CD14-positive monocyte (primary cell): ENCODE results near the gene MPP2. TPM values are rescaled to one million over a fixed set of nuclear protein-coding genes. Genes with fewer than 3 reads are reported as not detected.

ENCODE experiments used
- DNase-seq, 3 donors: peaks; one replicate each; pipeline ENCODE4 v3.0.0-alpha.2; 2011 to 2022
- H2AFZ ChIP-seq: 2 replicates; pipeline ENCODE4 v1.6.0; 2012; ENCODE audit warnings: mild to moderate bottlenecking, low read depth, low read length, inconsistent platforms; ENCODE audit not compliant: insufficient read depth, poor library complexity, severe bottlenecking
- H3K27ac ChIP-seq, 2 donors: 1 replicate in 1 of 2; 2 replicates in 1 of 2; pipeline ENCODE4 v1.5.1; 2012 to 2013; ENCODE audit warnings: low read length in 2 of 2, control low read depth in 1 of 2, inconsistent platforms in 1 of 2, low read depth in 1 of 2, mild to moderate bottlenecking in 1 of 2
- H3K27me3 ChIP-seq, 2 donors: one replicate each; pipeline versions ENCODE4 v1.6.0 to v1.6.1; 2011 to 2013; ENCODE audit warnings: low read length in 2 of 2; ENCODE audit not compliant: control insufficient read depth in 2 of 2, insufficient read depth in 2 of 2
- H3K36me3 ChIP-seq, 2 donors: replicated peaks in 1 of 2; 1 replicate in 1 of 2; 2 replicates in 1 of 2; pipeline versions ENCODE4 v1.5.1 to v1.6.1; 2012 to 2013; ENCODE audit warnings: low read length in 2 of 2, control low read depth in 1 of 2, inconsistent platforms in 1 of 2, mild to moderate bottlenecking in 1 of 2; ENCODE audit not compliant: insufficient read depth in 2 of 2, control insufficient read depth in 1 of 2
- H3K4me1 ChIP-seq, 2 donors: 1 replicate in 1 of 2; 2 replicates in 1 of 2; pipeline versions ENCODE4 v1.5.1 to v1.6.1; 2012 to 2013; ENCODE audit warnings: low read length in 2 of 2, control low read depth in 1 of 2, inconsistent platforms in 1 of 2, mild to moderate bottlenecking in 1 of 2, moderate library complexity in 1 of 2; ENCODE audit not compliant: insufficient read depth in 2 of 2, control insufficient read depth in 1 of 2
- H3K4me2 ChIP-seq: replicated peaks from 2 replicates; pipeline ENCODE3; 2012; ENCODE audit warnings: low read length, moderate library complexity, mild to moderate bottlenecking; ENCODE audit not compliant: poor library complexity, severe bottlenecking; ENCODE audit errors: extremely low read depth
- H3K4me3 ChIP-seq, 3 experiments: fragments of 200-600 bp in 1 of 3; sonication (generic) in 1 of 3; replicated peaks in 1 of 3; 1 replicate in 2 of 3; 2 replicates in 1 of 3; pipeline ENCODE4 v1.5.1; 2011 to 2013; ENCODE audit warnings: low read length in 3 of 3, mild to moderate bottlenecking in 3 of 3, control low read depth in 2 of 3, low read depth in 2 of 3, inconsistent platforms in 1 of 3, moderate library complexity in 1 of 3
- H3K79me2 ChIP-seq: 2 replicates; pipeline ENCODE4 v1.6.0; 2012; ENCODE audit warnings: mild to moderate bottlenecking, control low read depth, inconsistent platforms, low read length, moderate library complexity; ENCODE audit not compliant: insufficient read depth
- H3K9ac ChIP-seq: 2 replicates; pipeline ENCODE4 v1.6.0; 2017; ENCODE audit warnings: low read length, mild to moderate bottlenecking; ENCODE audit not compliant: insufficient read depth, poor library complexity, severe bottlenecking
- H3K9me3 ChIP-seq, 2 donors: replicated peaks in 1 of 2; 1 replicate in 1 of 2; 2 replicates in 1 of 2; pipeline versions ENCODE4 v1.5.1 to v1.6.1; 2012 to 2013; ENCODE audit warnings: low read length in 2 of 2, control low read depth in 1 of 2; ENCODE audit not compliant: control insufficient read depth in 1 of 2, insufficient read depth in 1 of 2
- H4K20me1 ChIP-seq: 2 replicates; pipeline ENCODE4 v1.6.0; 2012; ENCODE audit warnings: mild to moderate bottlenecking, low read length, control low read depth, moderate library complexity; ENCODE audit not compliant: insufficient read depth
- H3K27ac Mint-ChIP-seq, 7 donors: one replicate each; pipeline ENCODE4 v1.8.0; 2020; ENCODE audit warnings: mild to moderate bottlenecking in 7 of 7, mixed read lengths in 7 of 7, moderate library complexity in 6 of 7, inconsistent platforms in 2 of 7
- H3K27me3 Mint-ChIP-seq, 3 donors: one replicate each; pipeline ENCODE4 v1.8.0; 2021 to 2022; ENCODE audit warnings: low read depth in 3 of 3, mild to moderate bottlenecking in 3 of 3, mixed read lengths in 3 of 3, moderate library complexity in 3 of 3, inconsistent platforms in 1 of 3
- H3K36me3 Mint-ChIP-seq, 2 donors: one replicate each; pipeline ENCODE4 v1.8.0; 2020; ENCODE audit warnings: mixed read lengths in 2 of 2, inconsistent platforms in 1 of 2, mild to moderate bottlenecking in 1 of 2
- H3K4me1 Mint-ChIP-seq: one replicate; pipeline ENCODE4 v1.8.0; 2020; ENCODE audit warnings: mild to moderate bottlenecking, mixed read lengths
- H3K4me3 Mint-ChIP-seq, 2 donors: one replicate each; pipeline ENCODE4 v1.8.0; 2020; ENCODE audit warnings: mild to moderate bottlenecking in 2 of 2, mixed read lengths in 2 of 2, moderate library complexity in 1 of 2
- H3K9me3 Mint-ChIP-seq, 7 donors: one replicate each; pipeline ENCODE4 v1.8.0; 2020 to 2022; ENCODE audit warnings: mixed read lengths in 7 of 7, mild to moderate bottlenecking in 6 of 7, moderate library complexity in 6 of 7, inconsistent platforms in 2 of 7
- CTCF ChIP-seq: fragments of 200-600 bp; IDR thresholded peaks from one replicate; pipeline ENCODE4 v1.8.0; 2022; ENCODE audit warnings: antibody characterized with exemption, mild to moderate bottlenecking
- WGBS: methylation state at CpG from one replicate; pipeline ENCODE4 v1.1.5; 2013; ENCODE audit warnings: missing lambda C conversion rate; ENCODE audit not compliant: insufficient coverage; 5-methylcytosine and 5-hydroxymethylcytosine counted together
- intact Hi-C, 2 donors: fragments of 100-400 bp; cut with micrococcal nuclease; formaldehyde crosslinking; loops; one replicate each; pipeline versions ENCODE4 v1.15.0 to v1.15.1; 2023
- polyA plus RNA-seq, 3 donors: library from polyadenylated mRNA; depleted of rRNA in 1 of 3; unstranded in 2 of 3; stranded (reverse) in 1 of 3; fragments of 300-500 nt in 2 of 3; fragments of >200 nt in 1 of 3; fragmentation: Illumina TruSeq in 2 of 3; gene quantifications; 1 replicate in 2 of 3; 2 replicates in 1 of 3; pipeline ENCODE4 v1.2.3, GENCODE V29; 2012 to 2021

Gene MPP2
- polyA plus RNA-seq, 3 donors = not detected

GRCh38 chr17:43868226-43868994 lies 38.9 kb downstream of the MPP2 start:
- no peak for TF ChIP-seq CTCF
- Mint-ChIP-seq H3K4me1 (peaks cover 22% of the 10 kb centered on the region), H3K9me3 (peaks cover 6 to 10% (median 8%) of the 10 kb centered on the region in 7 donors), H3K27me3 (peaks cover 0 to 13% (median 7%) of the 10 kb centered on the region in 3 donors), H3K36me3 (peaks cover 0 to 4% of the 10 kb centered on the region in 2 donors), H3K4me3 (peak overlapping the region in 1 of 2 donors; percentile 76), H3K27ac (peak overlapping the region in 4 of 7 donors; percentile 3 to 74 (median 44))
- H3K79me2 ChIP-seq = no peaks in the 10 kb centered on the region
- H4K20me1 ChIP-seq = no peaks in the 10 kb centered on the region
- no peak overlapping the region for H3K9ac ChIP-seq
- DNase-seq = peak; percentile 57 to 82 (median 70)
- intact Hi-C loops = no loop called here
- peaks cover 9 to 18% of the 10 kb centered on the region in 2 donors for H3K4me1 ChIP-seq
- 63% methylated on average over 9 of the region's 10 CpGs for WGBS
- H3K4me3 ChIP-seq = no peak overlapping the region
- H3K4me2 ChIP-seq = no peak overlapping the region
- peaks cover 0 to 8% of the 10 kb centered on the region in 2 donors for H3K9me3 ChIP-seq
- peak overlapping the region in 1 of 2 donors; percentile 37 for H3K27ac ChIP-seq
- no peaks in the 10 kb centered on the region for H3K27me3 ChIP-seq
- peak overlapping the region; percentile 31 for H2AFZ ChIP-seq
- no peaks in the 10 kb centered on the region for H3K36me3 ChIP-seq

- H3K9me3 ChIP-seq = peaks cover 0 to 8% of the 10 kb centered on the region in 2 donors
- no peaks in the 10 kb centered on the region for H3K27me3 ChIP-seq
- no peak overlapping the region for H3K4me2 ChIP-seq
- WGBS = 95% methylated on average over 2 of the region's 4 CpGs
- no peaks in the 10 kb centered on the region for H4K20me1 ChIP-seq
- Mint-ChIP-seq H3K4me1 (peaks cover 23% of the 10 kb centered on the region), H3K27ac (no peak overlapping the region), H3K36me3 (peaks cover 0 to 4% of the 10 kb centered on the region in 2 donors), H3K9me3 (peaks cover 6 to 8% (median 8%) of the 10 kb centered on the region in 7 donors), H3K4me3 (no peak overlapping the region), H3K27me3 (peaks cover 0 to 5% (median 0%) of the 10 kb centered on the region in 3 donors)
- DNase-seq = no peak
- H3K36me3 ChIP-seq = no peaks in the 10 kb centered on the region
- H3K4me1 ChIP-seq = peaks cover 9 to 18% of the 10 kb centered on the region in 2 donors
- no peak overlapping the region for H3K9ac ChIP-seq
- TF ChIP-seq CTCF = no peak
- no peaks in the 10 kb centered on the region for H3K79me2 ChIP-seq
- no peak overlapping the region for H3K4me3 ChIP-seq
- H2AFZ ChIP-seq = no peak overlapping the region
- H3K27ac ChIP-seq = no peak overlapping the region
- intact Hi-C loops = no loop called here
Measured at GRCh38 chr17:43864161-43864984, 43.0 kb downstream of the MPP2 start.
